Endometrium (tissue), 2 donors: ENCODE measurements around the gene NR2C2AP.
"Not testable (repeated sequence)": the region's sequence is repeated elsewhere in the genome, so short reads cannot be mapped to it uniquely, and the experiment has no call there.

Experiments used
- FAIRE-seq: peaks from 2 replicates; lab custom pipeline; 2012; peaks lifted over from hg19 to GRCh38; lab: Jason Lieb, UNC
- donor health status: control.
- donor health status: control.

NR2C2AP gene

GRCh38 chr19:19203012-19203856 lies at the start of gene NR2C2AP:
TSS of gene NR2C2AP (minus strand) at chr19:19203414. CDS start at chr19:19203060, 354 bp downstream.
- FAIRE-seq = peak; percentile 90

- FAIRE-seq = no peak
These were observed 47.1 kb upstream of the NR2C2AP start for GRCh38 chr19:19250196-19250801.

GRCh38 chr19:19240476-19240875 lies 37.3 kb upstream of the NR2C2AP start:
- FAIRE-seq = no peak

- no peak for FAIRE-seq
These were observed 36.5 kb upstream of the NR2C2AP start for GRCh38 chr19:19239675-19240074.

GRCh38 chr19:19238126-19238894 lies 35.1 kb upstream of the NR2C2AP start:
- FAIRE-seq = no peak

GRCh38 chr19:19236173-19236572 lies 33.0 kb upstream of the NR2C2AP start:
- no peak for FAIRE-seq

GRCh38 chr19:19234220-19234816 lies 31.1 kb upstream of the NR2C2AP start:
- no peak for FAIRE-seq

GRCh38 chr19:19232261-19232721 lies 29.1 kb upstream of the NR2C2AP start:
- no peak for FAIRE-seq

GRCh38 chr19:19230999-19231398 lies 27.8 kb upstream of the NR2C2AP start:
- FAIRE-seq = no peak

GRCh38 chr19:19229701-19230100 lies 26.5 kb upstream of the NR2C2AP start:
- no peak for FAIRE-seq

GRCh38 chr19:19227217-19227616 lies 24.0 kb upstream of the NR2C2AP start:
- FAIRE-seq = no peak

- FAIRE-seq = no peak
These were observed 23.4 kb upstream of the NR2C2AP start for GRCh38 chr19:19226663-19227062.

- no peak for FAIRE-seq
These were observed 23.0 kb upstream of the NR2C2AP start for GRCh38 chr19:19226204-19226603.

GRCh38 chr19:19224852-19225494 lies 21.8 kb upstream of the NR2C2AP start:
- FAIRE-seq = no peak

- FAIRE-seq = no peak
These were observed 21.1 kb upstream of the NR2C2AP start for GRCh38 chr19:19224150-19224851.

GRCh38 chr19:19223636-19224035 lies 20.4 kb upstream of the NR2C2AP start:
- no peak for FAIRE-seq

GRCh38 chr19:19223060-19223459 lies 19.8 kb upstream of the NR2C2AP start:
- no peak for FAIRE-seq

GRCh38 chr19:19221000-19221399 lies 17.8 kb upstream of the NR2C2AP start:
- not testable (repeated sequence) for FAIRE-seq

- FAIRE-seq = no peak
These were observed 15.7 kb upstream of the NR2C2AP start for GRCh38 chr19:19218911-19219310.

- FAIRE-seq = no peak
These were observed 13.9 kb upstream of the NR2C2AP start for GRCh38 chr19:19217099-19217498.

GRCh38 chr19:19215792-19216191 lies 12.6 kb upstream of the NR2C2AP start:
- no peak for FAIRE-seq
